ENCODE data around the gene KIF1A.

KIF1A gene

GRCh38 chr2:240672701-240673190, 147.3 kb downstream of the KIF1A start:
- Histone ChIP-seq H3K4me3 (ENCODE audit: low read depth, low read length) (no peak overlapping the region), H3K36me3 (no peaks in the 10 kb centered on the region), H3K4me1 (no peaks in the 10 kb centered on the region), H3K27me3 (peaks cover 43% of the 10 kb centered on the region), H3K9me3 (no peaks in the 10 kb centered on the region)
- TF ChIP-seq, protein P1, sequence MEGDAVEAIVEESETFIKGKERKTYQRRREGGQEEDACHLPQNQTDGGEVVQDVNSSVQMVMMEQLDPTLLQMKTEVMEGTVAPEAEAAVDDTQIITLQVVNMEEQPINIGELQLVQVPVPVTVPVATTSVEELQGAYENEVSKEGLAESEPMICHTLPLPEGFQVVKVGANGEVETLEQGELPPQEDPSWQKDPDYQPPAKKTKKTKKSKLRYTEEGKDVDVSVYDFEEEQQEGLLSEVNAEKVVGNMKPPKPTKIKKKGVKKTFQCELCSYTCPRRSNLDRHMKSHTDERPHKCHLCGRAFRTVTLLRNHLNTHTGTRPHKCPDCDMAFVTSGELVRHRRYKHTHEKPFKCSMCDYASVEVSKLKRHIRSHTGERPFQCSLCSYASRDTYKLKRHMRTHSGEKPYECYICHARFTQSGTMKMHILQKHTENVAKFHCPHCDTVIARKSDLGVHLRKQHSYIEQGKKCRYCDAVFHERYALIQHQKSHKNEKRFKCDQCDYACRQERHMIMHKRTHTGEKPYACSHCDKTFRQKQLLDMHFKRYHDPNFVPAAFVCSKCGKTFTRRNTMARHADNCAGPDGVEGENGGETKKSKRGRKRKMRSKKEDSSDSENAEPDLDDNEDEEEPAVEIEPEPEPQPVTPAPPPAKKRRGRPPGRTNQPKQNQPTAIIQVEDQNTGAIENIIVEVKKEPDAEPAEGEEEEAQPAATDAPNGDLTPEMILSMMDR (IDR thresholded peaks at IDR 0.05; ENCODE audit: low read depth, low read length) = no peak
- no peak for DNase-seq

GRCh38 chr2:240672076-240672700, 147.8 kb downstream of the KIF1A start:
- Histone ChIP-seq H3K9me3 (no peaks in the 10 kb centered on the region), H3K4me1 (no peaks in the 10 kb centered on the region), H3K4me3 (ENCODE audit: low read depth, low read length) (no peak overlapping the region), H3K36me3 (no peaks in the 10 kb centered on the region), H3K27me3 (peaks cover 49% of the 10 kb centered on the region)
- no peak for DNase-seq
- TF ChIP-seq, protein P1 (IDR thresholded peaks at IDR 0.05; ENCODE audit: low read depth, low read length) = no peak

DNA sequence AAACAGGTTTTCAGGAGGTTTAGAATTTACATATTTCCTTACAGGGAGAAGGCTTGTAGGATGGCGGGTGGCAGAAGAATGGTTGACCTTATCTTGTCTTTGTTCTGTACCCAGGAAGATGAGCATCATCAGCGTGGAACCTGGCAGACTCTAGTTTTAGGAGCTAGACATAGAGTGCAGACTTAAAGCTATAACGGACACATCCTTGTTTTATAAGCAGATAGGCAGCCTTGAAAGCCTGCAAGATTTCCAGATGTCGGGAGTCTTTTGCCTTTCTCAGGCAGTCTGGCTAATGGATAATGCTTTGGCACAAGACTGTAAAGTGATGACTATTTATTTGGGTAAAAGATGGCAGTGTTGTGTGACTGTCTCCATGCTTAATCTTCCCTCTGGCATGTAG, 149.1 kb downstream of the KIF1A start:
- Histone ChIP-seq H3K4me1 (no peaks in the 10 kb centered on the region), H3K27me3 (peaks cover 61% of the 10 kb centered on the region), H3K9me3 (no peaks in the 10 kb centered on the region), H3K36me3 (no peaks in the 10 kb centered on the region), H3K4me3 (ENCODE audit: low read depth, low read length) (no peak overlapping the region)
- no peak for DNase-seq
- TF ChIP-seq, protein P1 (IDR thresholded peaks at IDR 0.05; ENCODE audit: low read depth, low read length) = no peak

DNA sequence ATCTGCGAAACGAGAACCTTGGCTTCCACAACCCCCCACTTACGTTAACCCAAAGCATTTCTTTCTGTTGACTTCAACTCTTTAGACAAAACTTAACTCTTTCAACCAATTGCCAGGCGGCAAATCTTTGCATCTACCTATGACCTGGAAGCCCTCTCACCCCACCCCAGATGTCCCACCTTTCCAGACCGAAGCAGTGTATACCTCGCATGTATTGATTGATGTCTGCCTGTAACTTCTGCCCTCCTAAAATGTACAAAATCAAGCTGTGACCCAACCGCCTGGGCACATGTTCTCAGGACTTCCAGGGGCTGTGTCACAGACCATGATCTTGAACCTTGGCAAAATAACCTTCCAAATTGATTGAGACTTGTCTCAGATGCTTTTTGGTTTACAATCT, 149.6 kb downstream of the KIF1A start:
- no peak for DNase-seq
- Histone ChIP-seq H3K4me3 (ENCODE audit: low read depth, low read length) (no peak overlapping the region), H3K27me3 (peaks cover 67% of the 10 kb centered on the region), H3K36me3 (no peaks in the 10 kb centered on the region), H3K9me3 (no peaks in the 10 kb centered on the region), H3K4me1 (no peaks in the 10 kb centered on the region)
- TF ChIP-seq, protein P1 (IDR thresholded peaks at IDR 0.05; ENCODE audit: low read depth, low read length) = no peak

GRCh38 chr2:240664622-240665021, 155.4 kb downstream of the KIF1A start:
- DNase-seq = no peak
- H3K4me3 ChIP-seq (ENCODE audit: low read depth, low read length) = no peak overlapping the region
- H3K36me3 ChIP-seq = no peaks in the 10 kb centered on the region
- H3K4me1 ChIP-seq = no peaks in the 10 kb centered on the region
- H3K9me3 ChIP-seq = no peaks in the 10 kb centered on the region
- TF ChIP-seq, protein P1 (IDR thresholded peaks at IDR 0.05; ENCODE audit: low read depth, low read length) = no peak
- H3K27me3 ChIP-seq = peaks cover 46% of the 10 kb centered on the region
